Activated CD8-positive, alpha-beta memory T cell treated with anti-CD3 and anti-CD28 coated beads, Interleukin-2, amount 50 U/mL, for 48 hours (primary cell): Measurements from ENCODE around the gene SVEP1.

Source experiments
- DNase-seq: peaks from one replicate; pipeline ENCODE4 v3.0.0-alpha.2; 2020

The SVEP1 gene

GRCh38 chr9:110520120-110520701 is 59.3 kb downstream of the SVEP1 start:
- DNase-seq = no peak

GRCh38 chr9:110517483-110517882 is 62.1 kb downstream of the SVEP1 start:
- DNase-seq = no peak

GRCh38 chr9:110514897-110515296 is 64.6 kb downstream of the SVEP1 start:
- no peak for DNase-seq

- no peak for DNase-seq
Measured at GRCh38 chr9:110512817-110513216, 66.7 kb downstream of the SVEP1 start.

GRCh38 chr9:110509792-110510191 is 69.7 kb downstream of the SVEP1 start:
- DNase-seq = no peak

GRCh38 chr9:110502842-110503241 is 76.7 kb downstream of the SVEP1 start:
- no peak for DNase-seq

GRCh38 chr9:110499608-110500007 is 79.9 kb downstream of the SVEP1 start:
- DNase-seq = no peak

- no peak for DNase-seq
Measured at GRCh38 chr9:110487196-110487595, 92.3 kb downstream of the SVEP1 start.

GRCh38 chr9:110486218-110486617 is 93.3 kb downstream of the SVEP1 start:
- DNase-seq = no peak

GRCh38 chr9:110479481-110479880 is 100.1 kb downstream of the SVEP1 start:
- DNase-seq = no peak

GRCh38 chr9:110476251-110476650 is 103.3 kb downstream of the SVEP1 start:
- DNase-seq = no peak

GRCh38 chr9:110472111-110472510 is 107.4 kb downstream of the SVEP1 start:
- DNase-seq = no peak

- no peak for DNase-seq
Measured at GRCh38 chr9:110468950-110469349, 110.6 kb downstream of the SVEP1 start.

- DNase-seq = no peak
Measured at GRCh38 chr9:110465190-110465589, 114.4 kb downstream of the SVEP1 start.

GRCh38 chr9:110464321-110464720 is 115.2 kb downstream of the SVEP1 start:
- no peak for DNase-seq

- no peak for DNase-seq
Measured at GRCh38 chr9:110463499-110463898, 116.0 kb downstream of the SVEP1 start.

GRCh38 chr9:110457245-110457644 is 122.3 kb downstream of the SVEP1 start:
- no peak for DNase-seq

GRCh38 chr9:110456681-110457080 is 122.9 kb downstream of the SVEP1 start:
- no peak for DNase-seq

- DNase-seq = no peak
Measured at GRCh38 chr9:110455860-110456259, 123.7 kb downstream of the SVEP1 start.

- DNase-seq = no peak
Measured at GRCh38 chr9:110452227-110452801, 127.2 kb downstream of the SVEP1 start.

- DNase-seq = no peak
Measured at GRCh38 chr9:110451726-110452125, 127.8 kb downstream of the SVEP1 start.

GRCh38 chr9:110447476-110447875 is 132.1 kb downstream of the SVEP1 start:
- no peak for DNase-seq

GRCh38 chr9:110446171-110446570 is 133.4 kb downstream of the SVEP1 start:
- DNase-seq = no peak

GRCh38 chr9:110444911-110445310 is 134.6 kb downstream of the SVEP1 start:
- DNase-seq = no peak

- no peak for DNase-seq
Measured at GRCh38 chr9:110443866-110444220, 135.7 kb downstream of the SVEP1 start.
